NCI-H1694 (cell line): ENCODE measurements around the gene KRT86.
"Not testable (repeated sequence)": the region's sequence is repeated elsewhere in the genome, so short reads cannot be mapped to it uniquely, and the experiment has no call there.

ENCODE experiments used
- DNase-seq: peaks from one replicate; lab custom pipeline; 2025; lab: John Stamatoyannopoulos, UW

The KRT86 gene

GRCh38 chr12:52291267-52291935 lies 17.0 kb downstream of the KRT86 start, which contains the start of gene KRT81:
Gene KRT81, minus strand, starts transcription at chr12:52291534. Its CDS starts 69 bp downstream, at chr12:52291465.
- no peak for DNase-seq

- no peak for DNase-seq
Observed at GRCh38 chr12:52293926-52294325, 19.5 kb downstream of the KRT86 start.

GRCh38 chr12:52294803-52295202 lies 20.4 kb downstream of the KRT86 start:
- DNase-seq: no peak

GRCh38 chr12:52295663-52296062 lies 21.2 kb downstream of the KRT86 start:
- DNase-seq: no peak

- no peak for DNase-seq
Observed at GRCh38 chr12:52296572-52297215, 22.2 kb downstream of the KRT86 start.

GRCh38 chr12:52298677-52299190 lies 24.3 kb downstream of the KRT86 start:
- no peak for DNase-seq

- DNase-seq: no peak
Observed at GRCh38 chr12:52300796-52301691, 26.6 kb downstream of the KRT86 start.

- not testable (repeated sequence) for DNase-seq
Observed at GRCh38 chr12:52301721-52302120, 27.3 kb downstream of the KRT86 start.

- not testable (repeated sequence) for DNase-seq
Observed at GRCh38 chr12:52302242-52302914, 27.9 kb downstream of the KRT86 start.

- DNase-seq: not testable (repeated sequence)
Observed at GRCh38 chr12:52304941-52305411, 30.5 kb downstream of the KRT86 start.

- DNase-seq: no peak
Observed at GRCh38 chr12:52305921-52306705, 31.7 kb downstream of the KRT86 start.

- DNase-seq: no peak
Observed at GRCh38 chr12:52306731-52307130, 32.3 kb downstream of the KRT86 start.

- DNase-seq: no peak
Observed at GRCh38 chr12:52307836-52308805, 33.7 kb downstream of the KRT86 start.

GRCh38 chr12:52308806-52309425 lies 34.5 kb downstream of the KRT86 start:
- no peak for DNase-seq

- DNase-seq: no peak
Observed at GRCh38 chr12:52310622-52311284, 36.3 kb downstream of the KRT86 start.

- no peak for DNase-seq
Observed at GRCh38 chr12:52311285-52311648, 36.8 kb downstream of the KRT86 start.

- DNase-seq: no peak
Observed at GRCh38 chr12:52312086-52312485, 37.6 kb downstream of the KRT86 start.

- no peak for DNase-seq
Observed at GRCh38 chr12:52313461-52313860, 39.0 kb downstream of the KRT86 start.

- DNase-seq: no peak
Observed at GRCh38 chr12:52313926-52314325, 39.5 kb downstream of the KRT86 start.
